ENCODE results near the gene CEP104. TPM values are rescaled to one million over a fixed set of nuclear protein-coding genes. Genes with fewer than 3 reads are reported as not detected.

Gene CEP104
- total RNA-seq, 1 donor from 2014 or later: 18.3 TPM

GRCh38 chr1:3831689-3832088, 25.3 kb downstream of the CEP104 start:
- no peak for DNase-seq (ENCODE audit: low read depth)
- no peak overlapping the region for H3K4me3 ChIP-seq (ENCODE audit: low read depth, low read length)
- TF ChIP-seq CTCF (conservative IDR thresholded peaks at IDR 0.05; ENCODE audit: low read depth, low read length): no peak

- H3K4me3 ChIP-seq (ENCODE audit: low read depth, low read length): no peak overlapping the region
- no peak for TF ChIP-seq CTCF (conservative IDR thresholded peaks at IDR 0.05; ENCODE audit: low read depth, low read length)
- DNase-seq (ENCODE audit: low read depth): no peak
Observed at GRCh38 chr1:3828391-3828790, 28.6 kb downstream of the CEP104 start.

- DNase-seq (ENCODE audit: low read depth): no peak
- TF ChIP-seq CTCF (conservative IDR thresholded peaks at IDR 0.05; ENCODE audit: low read depth, low read length): no peak
- H3K4me3 ChIP-seq (ENCODE audit: low read depth, low read length): no peak overlapping the region
Observed at GRCh38 chr1:3827813-3828307, 29.2 kb downstream of the CEP104 start.

GRCh38 chr1:3825356-3825755, 31.7 kb downstream of the CEP104 start:
- no peak for TF ChIP-seq CTCF (conservative IDR thresholded peaks at IDR 0.05; ENCODE audit: low read depth, low read length)
- H3K4me3 ChIP-seq (ENCODE audit: low read depth, low read length): no peak overlapping the region
- no peak for DNase-seq (ENCODE audit: low read depth)

- no peak for TF ChIP-seq CTCF (conservative IDR thresholded peaks at IDR 0.05; ENCODE audit: low read depth, low read length)
- DNase-seq (ENCODE audit: low read depth): no peak
- H3K4me3 ChIP-seq (ENCODE audit: low read depth, low read length): no peak overlapping the region
Observed at GRCh38 chr1:3824650-3825049, 32.4 kb downstream of the CEP104 start.

GRCh38 chr1:3822421-3822820, 34.6 kb downstream of the CEP104 start:
- no peak for TF ChIP-seq CTCF (conservative IDR thresholded peaks at IDR 0.05; ENCODE audit: low read depth, low read length)
- no peak for DNase-seq (ENCODE audit: low read depth)
- no peak overlapping the region for H3K4me3 ChIP-seq (ENCODE audit: low read depth, low read length)

- no peak for TF ChIP-seq CTCF (conservative IDR thresholded peaks at IDR 0.05; ENCODE audit: low read depth, low read length)
Observed at GRCh38 chr1:3821908-3822307, 35.1 kb downstream of the CEP104 start.

More at GRCh38 chr1:3821908-3822307, 35.1 kb downstream of the CEP104 start:
- H3K4me3 ChIP-seq (ENCODE audit: low read depth, low read length): no peak overlapping the region
- DNase-seq (ENCODE audit: low read depth): no peak

Data from epithelial cell of proximal tubule (primary cell).